IMR-90 (cell line): ENCODE data around the gene TMEM208. TPM values are rescaled to one million over a fixed set of nuclear protein-coding genes. Genes with fewer than 3 reads are reported as not detected.

ENCODE experiments used
- ATAC-seq: fragments of 200-7000 bp; cut with Tn5 transposase; 2 replicates; pipeline ENCODE4 v1.9.1; 2020; ENCODE audit warnings: low read depth, mild to moderate bottlenecking, moderate library complexity
- BruUV-seq: library from RNA; stranded (reverse); fragments of 400-500 nt; replicated peaks from 2 replicates; lab custom pipeline; 2021; lab: Mats Ljungman, UMichigan
- CTCF ChIA-PET: fragments of 300-600 bp; formaldehyde crosslinking; extraction: SDS; loops from one replicate; lab custom pipeline; 2021; ENCODE audit warnings: antibody characterized with exemption; lab: Yijun Ruan, JAX
- POLR2A ChIA-PET: fragments of 300-600 bp; sonication (Branson Sonifier 250); formaldehyde crosslinking; loops from one replicate; lab custom pipeline; 2022; ENCODE audit warnings: antibody characterized with exemption; ENCODE audit not compliant: unreplicated experiment; lab: Charles Lee
- DNase-seq: peaks from one replicate; pipeline ENCODE4 v3.0.0; 2013
- H2AFZ ChIP-seq: replicated peaks from 2 replicates; pipeline ENCODE3; 2013; ENCODE audit warnings: low read length, mild to moderate bottlenecking; ENCODE audit not compliant: poor library complexity
- H2AK5ac ChIP-seq: 2 replicates; pipeline ENCODE4 v1.6.1; 2013; ENCODE audit warnings: low read depth, low read length, inconsistent platforms
- H2AK9ac ChIP-seq: replicated peaks from 2 replicates; pipeline ENCODE3; 2013; ENCODE audit warnings: mild to moderate bottlenecking, low read depth, low read length, moderate library complexity; ENCODE audit not compliant: poor library complexity
- H2BK120ac ChIP-seq: 2 replicates; pipeline ENCODE4 v1.6.1; 2013; ENCODE audit warnings: low read depth, low read length, inconsistent platforms
- H2BK15ac ChIP-seq: 3 replicates; pipeline ENCODE4 v1.6.1; 2013; ENCODE audit warnings: low read depth, low read length, inconsistent platforms
- H2BK20ac ChIP-seq: 2 replicates; pipeline ENCODE4 v1.6.1; 2013; ENCODE audit warnings: low read depth, mild to moderate bottlenecking, inconsistent platforms, low read length, moderate library complexity
- H2BK5ac ChIP-seq: 2 replicates; pipeline ENCODE4 v1.6.1; 2013; ENCODE audit warnings: mild to moderate bottlenecking, low read depth, low read length, inconsistent platforms; ENCODE audit not compliant: poor library complexity, severe bottlenecking
- H3K14ac ChIP-seq: replicated peaks from 2 replicates; pipeline ENCODE4 v1.6.1; 2013; ENCODE audit warnings: low read depth, low read length, inconsistent platforms
- H3K18ac ChIP-seq: 2 replicates; pipeline ENCODE4 v1.6.1; 2013; ENCODE audit warnings: low read depth, low read length, control low read depth
- H3K23ac ChIP-seq: 2 replicates; pipeline ENCODE4 v1.6.1; 2013; ENCODE audit warnings: low read depth, low read length, inconsistent platforms
- H3K27ac ChIP-seq: 2 replicates; pipeline ENCODE4 v1.5.1; 2013; ENCODE audit warnings: mild to moderate bottlenecking, control low read depth, low read length; ENCODE audit not compliant: insufficient read depth
- H3K27me3 ChIP-seq: 2 replicates; pipeline ENCODE4 v1.6.1; 2013; ENCODE audit warnings: low read length; ENCODE audit not compliant: control insufficient read depth, insufficient read depth
- H3K36me3 ChIP-seq: 2 replicates; pipeline ENCODE4 v1.6.1; 2013; ENCODE audit warnings: low read length, mixed read lengths; ENCODE audit not compliant: control insufficient read depth, insufficient read depth
- H3K4ac ChIP-seq: 2 replicates; pipeline ENCODE4 v1.6.1; 2013; ENCODE audit warnings: low read depth, low read length, inconsistent platforms
- H3K4me1 ChIP-seq: 2 replicates; pipeline ENCODE4 v1.6.1; 2013; ENCODE audit warnings: low read length, mixed read lengths; ENCODE audit not compliant: control insufficient read depth, insufficient read depth
- H3K4me2 ChIP-seq: 2 replicates; pipeline ENCODE4 v1.6.1; 2013; ENCODE audit warnings: low read depth, mild to moderate bottlenecking, control low read depth, low read length, moderate library complexity
- H3K4me3 ChIP-seq: 2 replicates; pipeline ENCODE4 v1.5.1; 2013; ENCODE audit warnings: low read depth, mild to moderate bottlenecking, control low read depth, low read length, moderate library complexity; ENCODE audit not compliant: insufficient read depth
- H3K56ac ChIP-seq: 2 replicates; pipeline ENCODE4 v1.6.1; 2013; ENCODE audit warnings: low read length, inconsistent platforms; ENCODE audit not compliant: insufficient read depth; ENCODE audit errors: extremely low read depth
- H3K79me1 ChIP-seq, 2 experiments: 2 replicates each; pipeline ENCODE4 v1.6.1; 2013; ENCODE audit warnings: low read length in 2 of 2, inconsistent platforms in 1 of 2, low read depth in 1 of 2
- H3K9ac ChIP-seq: 2 replicates; pipeline ENCODE4 v1.6.1; 2013; ENCODE audit warnings: low read depth, low read length, control low read depth
- H3K9me1 ChIP-seq: 2 replicates; pipeline ENCODE4 v1.6.1; 2013; ENCODE audit warnings: low read length, inconsistent platforms; ENCODE audit not compliant: insufficient read depth
- H3K9me3 ChIP-seq: 2 replicates; pipeline ENCODE4 v1.6.1; 2013; ENCODE audit warnings: low read length; ENCODE audit not compliant: control insufficient read depth, insufficient read depth
- H4K20me1 ChIP-seq: 2 replicates; pipeline ENCODE4 v1.6.1; 2013; ENCODE audit warnings: low read length, inconsistent platforms; ENCODE audit not compliant: insufficient read depth
- H4K5ac ChIP-seq: 2 replicates; pipeline ENCODE4 v1.6.1; 2013; ENCODE audit warnings: mild to moderate bottlenecking, low read depth, low read length, control low read depth
- H4K8ac ChIP-seq, 2 experiments: 2 replicates each; pipeline ENCODE4 v1.6.1; 2013; ENCODE audit warnings: low read depth in 2 of 2, low read length in 2 of 2, control low read depth in 1 of 2, inconsistent platforms in 1 of 2
- H4K91ac ChIP-seq: 2 replicates; pipeline ENCODE4 v1.6.1; 2013; ENCODE audit warnings: low read depth, low read length, inconsistent platforms; ENCODE audit not compliant: insufficient read depth
- BHLHE40 ChIP-seq: fragments of 150-350 bp; IDR thresholded peaks from 2 replicates; pipeline ENCODE4 v1.6.1; 2016; ENCODE audit warnings: mild to moderate bottlenecking, low read depth, low read length
- CEBPB ChIP-seq: IDR thresholded peaks from 2 replicates; pipeline ENCODE4 v1.6.1; 2012; ENCODE audit warnings: low read depth, low read length, improper control_type of control experiment
- CHD1 ChIP-seq: IDR thresholded peaks from 2 replicates; pipeline ENCODE4 v1.6.1; 2012; ENCODE audit warnings: low read depth, low read length, improper control_type of control experiment
- RAD21 ChIP-seq: IDR thresholded peaks from 2 replicates; pipeline ENCODE4 v1.6.1; 2012; ENCODE audit warnings: low read length, improper control_type of control experiment
- SMC3 ChIP-seq: fragments of 150-350 bp; IDR thresholded peaks from 2 replicates; pipeline ENCODE4 v1.6.1; 2016; ENCODE audit warnings: low read depth, mild to moderate bottlenecking, antibody characterized with exemption, low read length, moderate library complexity
- WGBS, 2 experiments: methylation state at CpG; one replicate each; pipeline versions ENCODE4 v1.1.5 to v1.1.7; 2013; ENCODE audit warnings: missing lambda C conversion rate in 2 of 2; ENCODE audit not compliant: insufficient read length in 1 of 2; ENCODE audit errors: extremely low coverage in 2 of 2; 5-methylcytosine and 5-hydroxymethylcytosine counted together
- dilution Hi-C: fragments of 300-500 bp; cut with HindIII; formaldehyde crosslinking; loops from one replicate; pipeline ENCODE4 v1.14.3; 2018; ENCODE audit warnings: low sequenced_read_pairs; ENCODE audit not compliant: unreplicated experiment
- in situ Hi-C: fragments of 300-500 bp; cut with MboI; formaldehyde crosslinking; loops from 3 replicates; pipeline ENCODE4 v1.14.3; 2019; ENCODE audit warnings: low sequenced_read_pairs, inconsistent platforms, mixed read lengths
- intact Hi-C: fragments of 100-400 bp; cut with micrococcal nuclease; formaldehyde crosslinking; loops from 2 replicates; pipeline ENCODE4 v1.10.0; 2022
- polyA plus RNA-seq, 3 experiments: library from polyadenylated mRNA; depleted of rRNA; stranded (reverse); fragments of >200 nt; gene quantifications; 2 replicates each; pipeline ENCODE4 v1.2.3, GENCODE V29; 2012; ENCODE audit warnings: low replicate concordance in 1 of 3
- total RNA-seq: library from RNA; depleted of rRNA; stranded (reverse); fragments of >200 nt; gene quantifications from 2 replicates; pipeline ENCODE4 v1.2.3, GENCODE V29; 2012

The TMEM208 gene
- total and polyA plus RNA-seq, 2 of the 4 experiments (the other 2 are of a cell fraction), result 65.6 to 66.5 TPM

GRCh38 chr16:67271446-67271845 lies 44.5 kb downstream of the TMEM208 start:
- 100% methylated on average over 1 of the region's 4 CpGs; no CpG with 5 or more reads in 1 of the 2 experiments for WGBS, 2 experiments
- H3K9me1 ChIP-seq, result peaks cover 13% of the 10 kb centered on the region
- no peak overlapping the region for H3K4me2 ChIP-seq
- H4K91ac ChIP-seq, result no peak overlapping the region
- peaks cover 9% of the 10 kb centered on the region for H3K4me1 ChIP-seq
- no peak overlapping the region for H2AFZ ChIP-seq
- no peak overlapping the region for H4K8ac ChIP-seq
- H3K27me3 ChIP-seq, result no peaks in the 10 kb centered on the region
- no peak overlapping the region for H3K9ac ChIP-seq
- no peaks in the 10 kb centered on the region for H4K20me1 ChIP-seq
- no peak for ATAC-seq
- H3K14ac ChIP-seq, result no peak overlapping the region
- H2AK5ac ChIP-seq, result no peak overlapping the region
- H2BK15ac ChIP-seq, result no peak overlapping the region
- H3K23ac ChIP-seq, result no peak overlapping the region
- BruUV-seq, result no TSS peak
- H3K4ac ChIP-seq, result no peak overlapping the region; the same call in 1 of the 2 replicates
- peaks cover 9 to 16% of the 10 kb centered on the region in 2 experiments; a peak in 3 of 4 replicates for H3K79me1 ChIP-seq
- no peak overlapping the region for H2AK9ac ChIP-seq
- H3K9me3 ChIP-seq, result no peaks in the 10 kb centered on the region
- no peak overlapping the region for H3K27ac ChIP-seq
- H2BK20ac ChIP-seq, result no peak overlapping the region
- CTCF ChIA-PET, result no interaction called here
- H3K56ac ChIP-seq, result no peak overlapping the region
- H2BK5ac ChIP-seq, result no peak overlapping the region
- no peak overlapping the region for H2BK120ac ChIP-seq
- no peak for DNase-seq
- dilution Hi-C loops, result no loop called here
- in situ Hi-C loops, result no loop called here
- H4K5ac ChIP-seq, result no peak overlapping the region
- no peak overlapping the region for H3K18ac ChIP-seq
- intact Hi-C loops, result no loop called here
- H3K4me3 ChIP-seq, result no peak overlapping the region
- H3K36me3 ChIP-seq, result peaks cover 7% of the 10 kb centered on the region
- no peak for TF ChIP-seq RAD21
- TF ChIP-seq SMC3, result no peak
- TF ChIP-seq BHLHE40, result no peak
- no peak for TF ChIP-seq CHD1
- TF ChIP-seq CEBPB, result no peak
- POLR2A ChIA-PET, result no interaction called here
